ENCODE data around the gene ZNF148.

ZNF148 gene

GRCh38 chr3:125212509-125213363 is 162.4 kb downstream of the ZNF148 start, which contains the start of gene SLC12A8:
SLC12A8 (minus strand) TSS chr3:125212748; CDS start chr3:125211349, 1,399 bp downstream.
- no peak for DNase-seq

- DNase-seq = no peak
Measured at GRCh38 chr3:125212091-125212508, 163.0 kb downstream of the ZNF148 start.

- no peak for DNase-seq
Measured at GRCh38 chr3:125211523-125212090, 163.5 kb downstream of the ZNF148 start.

GRCh38 chr3:125207949-125208568 is 167.1 kb downstream of the ZNF148 start:
- no peak for DNase-seq

GRCh38 chr3:125207507-125207906 is 167.6 kb downstream of the ZNF148 start:
- no peak for DNase-seq

GRCh38 chr3:125206934-125207333 is 168.2 kb downstream of the ZNF148 start:
- DNase-seq = no peak

- DNase-seq = no peak
Measured at GRCh38 chr3:125203731-125204130, 171.4 kb downstream of the ZNF148 start.

- DNase-seq = no peak
Measured at GRCh38 chr3:125202197-125202596, 172.9 kb downstream of the ZNF148 start.

- DNase-seq = no peak
Measured at GRCh38 chr3:125200731-125201139, 174.4 kb downstream of the ZNF148 start.

GRCh38 chr3:125194849-125195601 is 180.1 kb downstream of the ZNF148 start:
- no peak for DNase-seq

GRCh38 chr3:125194061-125194848 is 180.9 kb downstream of the ZNF148 start:
- DNase-seq = no peak

GRCh38 chr3:125192190-125193035 is 182.7 kb downstream of the ZNF148 start:
- DNase-seq = no peak

- DNase-seq = no peak
Measured at GRCh38 chr3:125191730-125192129, 183.4 kb downstream of the ZNF148 start.

GRCh38 chr3:125191256-125191655 is 183.9 kb downstream of the ZNF148 start:
- DNase-seq = no peak

- DNase-seq = no peak
Measured at GRCh38 chr3:125190786-125191185, 184.3 kb downstream of the ZNF148 start.

GRCh38 chr3:125189378-125190165 is 185.6 kb downstream of the ZNF148 start:
- DNase-seq = no peak

GRCh38 chr3:125188955-125189354 is 186.2 kb downstream of the ZNF148 start:
- DNase-seq = no peak

GRCh38 chr3:125187599-125187910 is 187.6 kb downstream of the ZNF148 start:
- DNase-seq = no peak

GRCh38 chr3:125186800-125187598 is 188.1 kb downstream of the ZNF148 start:
- no peak for DNase-seq

Measured in stimulated activated CD8-positive, alpha-beta memory T cell treated with anti-CD3 and anti-CD28 coated beads, Interleukin-4, amount 100 ng/mL, for 48 hours (primary cell).